HEK293 (cell line): ENCODE results near the gene TPMT.

ENCODE experiments used
- BCL11A ChIP-seq: fragments of 450-650 bp; formaldehyde crosslinking; IDR thresholded peaks from 2 replicates; pipeline ENCODE4 v1.5.1; 2016; ENCODE audit warnings: low read depth, missing biosample characterization, missing genetic modification characterization
- CTCF ChIP-seq: fragments of 450-650 bp; formaldehyde crosslinking; IDR thresholded peaks from 2 replicates; pipeline ENCODE4 v1.5.1; 2016; ENCODE audit warnings: missing biosample characterization, missing genetic modification characterization
- PRDM10 ChIP-seq: fragments of 450-650 bp; formaldehyde crosslinking; IDR thresholded peaks from 2 replicates; pipeline ENCODE4 v1.5.1; 2016; ENCODE audit warnings: missing biosample characterization, missing genetic modification characterization
- ZBTB1 ChIP-seq: fragments of 450-650 bp; formaldehyde crosslinking; IDR thresholded peaks from 2 replicates; pipeline ENCODE4 v1.5.1; 2016; ENCODE audit warnings: missing biosample characterization, missing genetic modification characterization
- ZBTB26 ChIP-seq: fragments of 450-650 bp; formaldehyde crosslinking; optimal IDR thresholded peaks from 2 replicates; pipeline ENCODE3; 2016; ENCODE audit warnings: missing biosample characterization, mild to moderate bottlenecking, missing genetic modification characterization
- ZFP37 ChIP-seq: fragments of 450-650 bp; formaldehyde crosslinking; IDR thresholded peaks from 2 replicates; pipeline ENCODE4 v1.5.1; 2016; ENCODE audit warnings: missing biosample characterization, missing genetic modification characterization
- ZNF596 ChIP-seq: fragments of 450-650 bp; IDR thresholded peaks from 2 replicates; pipeline ENCODE4 v1.5.0; 2018; ENCODE audit warnings: missing biosample characterization, mild to moderate bottlenecking, missing genetic modification characterization, moderate library complexity
- ZNF610 ChIP-seq: fragments of 450-650 bp; formaldehyde crosslinking; IDR thresholded peaks from 2 replicates; pipeline ENCODE4 v1.5.1; 2016; ENCODE audit warnings: missing biosample characterization, missing genetic modification characterization, borderline replicate concordance
- ZNF670 ChIP-seq: fragments of 450-650 bp; formaldehyde crosslinking; IDR thresholded peaks from 2 replicates; pipeline ENCODE4 v1.5.1; 2016; ENCODE audit warnings: missing biosample characterization, missing genetic modification characterization, low read depth
- ZXDB ChIP-seq: fragments of 450-650 bp; formaldehyde crosslinking; IDR thresholded peaks from 2 replicates; pipeline ENCODE4 v1.5.1; 2016; ENCODE audit warnings: missing biosample characterization, missing genetic modification characterization

- TF ChIP-seq CTCF (tag by site-specific recombination) (no peak), ZFP37 (tag by site-specific recombination) (no peak), ZBTB26 (no peak), ZXDB (tag by site-specific recombination) (no peak), ZNF596 (tag by site-specific recombination) (no peak), BCL11A (tag by site-specific recombination) (no peak), ZNF670 (tag by site-specific recombination) (no peak), ZNF610 (tag by site-specific recombination) (no peak), ZBTB1 (tag by site-specific recombination) (no peak), PRDM10 (no peak)
These were observed 7.7 kb downstream of the TPMT start for GRCh38 chr6:18147160-18147559.
